Measurements from ENCODE around the gene ZNF556.

ZNF556 gene

GRCh38 chr19:2867025-2867991, at the start of gene ZNF556:
Gene ZNF556 (plus strand): TSS chr19:2867335. CDS start chr19:2867422, 87 bp downstream.
- DNase-seq (ENCODE audit: low spot score): peak; percentile 46

GRCh38 chr19:2819540-2820111, 47.5 kb upstream of the ZNF556 start, which contains the start of gene ZNF554:
Gene ZNF554 (plus strand): TSS chr19:2819868. CDS start chr19:2820072, 204 bp downstream.
- DNase-seq (ENCODE audit: low spot score): peak; percentile 96

- peak; percentile 33 for DNase-seq (ENCODE audit: low spot score)
Observed at GRCh38 chr19:2820112-2820702, 46.9 kb upstream of the ZNF556 start.

- no peak for DNase-seq (ENCODE audit: low spot score)
Observed at GRCh38 chr19:2822846-2823245, 44.3 kb upstream of the ZNF556 start.

- DNase-seq (ENCODE audit: low spot score): no peak
Observed at GRCh38 chr19:2823646-2824045, 43.5 kb upstream of the ZNF556 start.

GRCh38 chr19:2824129-2824528, 43.0 kb upstream of the ZNF556 start:
- DNase-seq (ENCODE audit: low spot score): no peak

- no peak for DNase-seq (ENCODE audit: low spot score)
Observed at GRCh38 chr19:2827022-2827421, 40.1 kb upstream of the ZNF556 start.

- DNase-seq (ENCODE audit: low spot score): no peak
Observed at GRCh38 chr19:2827840-2828489, 39.2 kb upstream of the ZNF556 start.

- DNase-seq (ENCODE audit: low spot score): no peak
Observed at GRCh38 chr19:2834294-2834871, 32.8 kb upstream of the ZNF556 start.

GRCh38 chr19:2837430-2837829, 29.7 kb upstream of the ZNF556 start:
- DNase-seq (ENCODE audit: low spot score): no peak

GRCh38 chr19:2840794-2841791, 26.0 kb upstream of the ZNF556 start, which contains the start of gene ZNF555:
Gene ZNF555 (plus strand): TSS chr19:2841475. CDS start chr19:2841573, 98 bp downstream.
- peak; percentile 99 for DNase-seq (ENCODE audit: low spot score)

- DNase-seq (ENCODE audit: low spot score): peak; percentile 51
Observed at GRCh38 chr19:2841855-2842574, 25.1 kb upstream of the ZNF556 start.

GRCh38 chr19:2845107-2845506, 22.0 kb upstream of the ZNF556 start:
- no peak for DNase-seq (ENCODE audit: low spot score)

GRCh38 chr19:2846180-2846894, 20.8 kb upstream of the ZNF556 start:
- no peak for DNase-seq (ENCODE audit: low spot score)

GRCh38 chr19:2847507-2847906, 19.6 kb upstream of the ZNF556 start:
- DNase-seq (ENCODE audit: low spot score): no peak

GRCh38 chr19:2848616-2849015, 18.5 kb upstream of the ZNF556 start:
- DNase-seq (ENCODE audit: low spot score): peak; percentile 18

GRCh38 chr19:2850256-2850925, 16.7 kb upstream of the ZNF556 start:
- DNase-seq (ENCODE audit: low spot score): no peak

GRCh38 chr19:2852598-2852997, 14.5 kb upstream of the ZNF556 start:
- no peak for DNase-seq (ENCODE audit: low spot score)
